ENCODE data around the gene PHC2. TPM values are rescaled to one million over a fixed set of nuclear protein-coding genes. Genes with fewer than 3 reads are reported as not detected.

Gene PHC2
- total RNA-seq, 1 donor from 2014 or later: 65.0 TPM

- H3K36me3 Mint-ChIP-seq: no peaks in the 10 kb centered on the region
- Histone ChIP-seq H3K27me3 (no peaks in the 10 kb centered on the region), H3K27ac (no peak overlapping the region), H2AFZ (replicated peaks) (no peak overlapping the region), H3K4me3 (no peak overlapping the region), H3K36me3 (no peaks in the 10 kb centered on the region), H3K4me1 (peaks cover 15% of the 10 kb centered on the region), H3F3A (ENCODE audit: low read depth) (no peaks in the 10 kb centered on the region), H4K20me1 (ENCODE audit: low read depth) (no peaks in the 10 kb centered on the region), H3K9me3 (ENCODE audit: low read depth) (no peaks in the 10 kb centered on the region), H3K79me2 (ENCODE audit: low read depth) (no peaks in the 10 kb centered on the region), H3K4me2 (no peak overlapping the region), H3K9ac (no peak overlapping the region)
- H3K9me3 Mint-ChIP-seq: no peaks in the 10 kb centered on the region
- no peak overlapping the region for H3K27ac Mint-ChIP-seq
- H3K4me1 Mint-ChIP-seq: peaks cover 40% of the 10 kb centered on the region
- no peak for DNase-seq (ENCODE audit: low spot score)
- H3K4me3 Mint-ChIP-seq: no peak overlapping the region
- peaks cover 4% of the 10 kb centered on the region for H3K27me3 Mint-ChIP-seq (ENCODE audit: insufficient read depth, low read depth)
- TF ChIP-seq EZH2 (IDR thresholded peaks at IDR 0.05) (no peak), EZH2phosphoT487 (IDR thresholded peaks at IDR 0.05) (no peak), CTCF (IDR thresholded peaks at IDR 0.05) (no peak)
Measured at GRCh38 chr1:33394770-33395169, 36.1 kb downstream of the PHC2 start.

GRCh38 chr1:33393991-33394390, 36.9 kb downstream of the PHC2 start:
- H4K20me1 ChIP-seq (ENCODE audit: low read depth): no peaks in the 10 kb centered on the region
- Mint-ChIP-seq H3K36me3 (no peaks in the 10 kb centered on the region), H3K9me3 (no peaks in the 10 kb centered on the region), H3K4me1 (peaks cover 48% of the 10 kb centered on the region), H3K27ac (no peak overlapping the region), H3K27me3 (ENCODE audit: insufficient read depth, low read depth) (peaks cover 6% of the 10 kb centered on the region), H3K4me3 (no peak overlapping the region)
- H3K27me3 ChIP-seq: no peaks in the 10 kb centered on the region
- TF ChIP-seq EZH2phosphoT487 (IDR thresholded peaks at IDR 0.05): no peak
- no peak for TF ChIP-seq CTCF (IDR thresholded peaks at IDR 0.05)
- no peak for TF ChIP-seq EZH2 (IDR thresholded peaks at IDR 0.05)
- no peak overlapping the region for H3K9ac ChIP-seq
- H3K9me3 ChIP-seq (ENCODE audit: low read depth): no peaks in the 10 kb centered on the region
- peaks cover 20% of the 10 kb centered on the region for H3K4me1 ChIP-seq
- H3K4me2 ChIP-seq: no peak overlapping the region
- H3F3A ChIP-seq (ENCODE audit: low read depth): no peaks in the 10 kb centered on the region
- no peak overlapping the region for H2AFZ ChIP-seq (replicated peaks)
- no peak overlapping the region for H3K4me3 ChIP-seq
- DNase-seq (ENCODE audit: low spot score): no peak
- H3K36me3 ChIP-seq: no peaks in the 10 kb centered on the region
- H3K79me2 ChIP-seq (ENCODE audit: low read depth): no peaks in the 10 kb centered on the region
- H3K27ac ChIP-seq: no peak overlapping the region

GRCh38 chr1:33393524-33393923, 37.4 kb downstream of the PHC2 start:
- Histone ChIP-seq H3K36me3 (no peaks in the 10 kb centered on the region), H3K4me2 (peak overlapping the region; percentile 2), H2AFZ (replicated peaks) (no peak overlapping the region), H3K9me3 (ENCODE audit: low read depth) (no peaks in the 10 kb centered on the region), H3K9ac (no peak overlapping the region), H3K4me1 (peaks cover 21% of the 10 kb centered on the region), H3K4me3 (no peak overlapping the region), H4K20me1 (ENCODE audit: low read depth) (no peaks in the 10 kb centered on the region), H3F3A (ENCODE audit: low read depth) (no peaks in the 10 kb centered on the region), H3K27ac (no peak overlapping the region), H3K27me3 (no peaks in the 10 kb centered on the region), H3K79me2 (ENCODE audit: low read depth) (no peaks in the 10 kb centered on the region)
- peaks cover 6% of the 10 kb centered on the region for H3K27me3 Mint-ChIP-seq (ENCODE audit: insufficient read depth, low read depth)
- no peaks in the 10 kb centered on the region for H3K9me3 Mint-ChIP-seq
- H3K27ac Mint-ChIP-seq: no peak overlapping the region
- no peak for TF ChIP-seq CTCF (IDR thresholded peaks at IDR 0.05)
- no peak for DNase-seq (ENCODE audit: low spot score)
- H3K4me1 Mint-ChIP-seq: peaks cover 51% of the 10 kb centered on the region
- H3K4me3 Mint-ChIP-seq: no peak overlapping the region
- no peaks in the 10 kb centered on the region for H3K36me3 Mint-ChIP-seq

GRCh38 chr1:33392639-33393038, 38.3 kb downstream of the PHC2 start:
- no peaks in the 10 kb centered on the region for H3K36me3 ChIP-seq
- no peaks in the 10 kb centered on the region for H3K9me3 ChIP-seq (ENCODE audit: low read depth)
- no peak overlapping the region for H3K4me3 ChIP-seq
- H3K4me3 Mint-ChIP-seq: no peak overlapping the region
- H3K4me1 Mint-ChIP-seq: peaks cover 47% of the 10 kb centered on the region
- peaks cover 21% of the 10 kb centered on the region for H3K4me1 ChIP-seq
- H3K27me3 ChIP-seq: no peaks in the 10 kb centered on the region
- peak overlapping the region; percentile 18 for H3K27ac Mint-ChIP-seq
- H3K79me2 ChIP-seq (ENCODE audit: low read depth): no peaks in the 10 kb centered on the region
- peaks cover 2% of the 10 kb centered on the region for H3K9me3 Mint-ChIP-seq
- H3F3A ChIP-seq (ENCODE audit: low read depth): no peaks in the 10 kb centered on the region
- no peaks in the 10 kb centered on the region for H4K20me1 ChIP-seq (ENCODE audit: low read depth)
- no peak overlapping the region for H3K9ac ChIP-seq
- peaks cover 6% of the 10 kb centered on the region for H3K27me3 Mint-ChIP-seq (ENCODE audit: insufficient read depth, low read depth)
- no peak for DNase-seq (ENCODE audit: low spot score)
- TF ChIP-seq CTCF (IDR thresholded peaks at IDR 0.05): no peak
- TF ChIP-seq EZH2phosphoT487 (IDR thresholded peaks at IDR 0.05): no peak
- no peak for TF ChIP-seq EZH2 (IDR thresholded peaks at IDR 0.05)
- no peak overlapping the region for H2AFZ ChIP-seq (replicated peaks)
- H3K27ac ChIP-seq: no peak overlapping the region
- no peak overlapping the region for H3K4me2 ChIP-seq
- no peaks in the 10 kb centered on the region for H3K36me3 Mint-ChIP-seq
